ENCODE data around the gene VEGFC. TPM values are rescaled to one million over a fixed set of nuclear protein-coding genes. Genes with fewer than 3 reads are reported as not detected.

VEGFC gene
- polyA plus RNA-seq, 1 of the 3 experiments (the other 2 are of a cell fraction), result 81.9 TPM

- TF ChIP-seq CTCF (IDR thresholded peaks at IDR 0.05), result no peak
- TF ChIP-seq GABPA (IDR thresholded peaks at IDR 0.05; ENCODE audit: low read depth), result no peak
- no peak for TF ChIP-seq RXRA (IDR thresholded peaks at IDR 0.05; ENCODE audit: borderline replicate concordance, low read depth)
- TF ChIP-seq SIN3A (IDR thresholded peaks at IDR 0.05; ENCODE audit: borderline replicate concordance, low read depth, low read length), result no peak
- no peak for TF ChIP-seq NFIC (IDR thresholded peaks at IDR 0.05; ENCODE audit: borderline replicate concordance)
- TF ChIP-seq, protein P1, sequence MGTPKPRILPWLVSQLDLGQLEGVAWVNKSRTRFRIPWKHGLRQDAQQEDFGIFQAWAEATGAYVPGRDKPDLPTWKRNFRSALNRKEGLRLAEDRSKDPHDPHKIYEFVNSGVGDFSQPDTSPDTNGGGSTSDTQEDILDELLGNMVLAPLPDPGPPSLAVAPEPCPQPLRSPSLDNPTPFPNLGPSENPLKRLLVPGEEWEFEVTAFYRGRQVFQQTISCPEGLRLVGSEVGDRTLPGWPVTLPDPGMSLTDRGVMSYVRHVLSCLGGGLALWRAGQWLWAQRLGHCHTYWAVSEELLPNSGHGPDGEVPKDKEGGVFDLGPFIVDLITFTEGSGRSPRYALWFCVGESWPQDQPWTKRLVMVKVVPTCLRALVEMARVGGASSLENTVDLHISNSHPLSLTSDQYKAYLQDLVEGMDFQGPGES (IDR thresholded peaks at IDR 0.05; ENCODE audit: low read depth, low read length), result no peak
- TF ChIP-seq RAD21 (IDR thresholded peaks at IDR 0.05; ENCODE audit: low read length), result no peak
- TF ChIP-seq YY1 (IDR thresholded peaks at IDR 0.05; ENCODE audit: low read depth), result no peak
- no peak for TF ChIP-seq ELF1 (IDR thresholded peaks at IDR 0.05)
- TF ChIP-seq JUND (IDR thresholded peaks at IDR 0.05), result no peak
- no peak for TF ChIP-seq FOXM1 (IDR thresholded peaks at IDR 0.05; ENCODE audit: low read depth)
- TF ChIP-seq RCOR1 (IDR thresholded peaks at IDR 0.05; ENCODE audit: low read length), result no peak
These were observed 7.9 kb downstream of the VEGFC start (continued) for GRCh38 chr4:176784816-176785215.

DNA sequence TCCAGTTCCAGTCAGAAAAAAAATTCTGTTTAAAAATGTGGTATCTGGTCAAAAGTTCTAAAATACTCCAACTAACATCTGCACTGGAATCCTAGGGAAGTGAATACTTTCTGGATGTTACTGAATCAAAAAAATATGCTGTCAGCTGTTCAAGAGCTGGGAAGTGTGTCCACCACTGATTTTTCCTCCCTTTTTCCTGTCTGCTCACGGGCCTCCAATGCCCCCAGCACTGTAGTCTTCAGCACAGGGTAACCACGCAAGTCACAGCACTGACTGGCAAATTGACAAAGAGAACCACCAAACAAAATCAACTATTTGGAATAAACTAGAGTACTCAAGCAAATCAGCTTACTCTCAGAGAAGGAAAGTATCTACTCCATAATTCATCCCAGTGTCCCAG lies 9.9 kb downstream of the VEGFC start:
- H3K4me3 ChIP-seq (ENCODE audit: low read depth in 2 of 2, low read length in 1 of 2), result no peak overlapping the region
- no peak for DNase-seq
- H3K9ac ChIP-seq, result peak overlapping the region; percentile 33
- peak overlapping the region; percentile 64 for H3K4me2 ChIP-seq
- H3F3A ChIP-seq (replicated peaks; ENCODE audit: insufficient read depth), result peaks cover 77% of the 10 kb centered on the region
- peaks cover 0 to 40% of the 10 kb centered on the region in 2 experiments for H3K36me3 ChIP-seq (replicated peaks in 1 of 2; ENCODE audit: control insufficient read depth in 1 of 2, insufficient read depth in 2 of 2, low read length in 1 of 2)
- 42% methylated on average over 2 of the region's 2 CpGs for WGBS (ENCODE audit: low lambda C conversion rate)
- H3K9me2 ChIP-seq, result no peaks in the 10 kb centered on the region
- H2AFZ ChIP-seq (ENCODE audit: low read depth), result no peak overlapping the region
- POLR2A ChIA-PET, result no interaction called here
- H3K4me1 ChIP-seq (ENCODE audit: control insufficient read depth in 1 of 2, insufficient read depth in 2 of 2, low read depth in 1 of 2, low read length in 1 of 2), result peaks cover 0 to 30% of the 10 kb centered on the region in 2 experiments; a peak in 3 of 4 replicates
- peak overlapping the region; percentile 31 to 92; a peak in 3 of 4 replicates for H3K27ac ChIP-seq (ENCODE audit: low read depth in 2 of 2, low read length in 1 of 2)
- peaks cover 79% of the 10 kb centered on the region for H4K20me1 ChIP-seq (ENCODE audit: insufficient read depth)
- no peaks in the 10 kb centered on the region for H3K27me3 ChIP-seq (ENCODE audit: insufficient read depth)
- TF ChIP-seq ELF1 (IDR thresholded peaks at IDR 0.05) (no peak), FOXJ3 (CRISPR knock-in tag; IDR thresholded peaks at IDR 0.05) (no peak), GABPA (IDR thresholded peaks at IDR 0.05; ENCODE audit: low read depth) (no peak), MXI1 (IDR thresholded peaks at IDR 0.05; ENCODE audit: low read depth, low read length) (no peak), POLR2AphosphoS5 (IDR thresholded peaks at IDR 0.05; ENCODE audit: low read depth, low read length) (0 out of 2 replicates have a peak, but pooled peaks have one; percentile 12), TCF12 (IDR thresholded peaks at IDR 0.05) (0 out of 2 replicates have a peak, but pooled peaks have one; percentile 15), SIN3A (IDR thresholded peaks at IDR 0.05; ENCODE audit: borderline replicate concordance, low read depth, low read length) (no peak), REST (IDR thresholded peaks at IDR 0.05; ENCODE audit: low read depth, low read length) (no peak), RXRA (IDR thresholded peaks at IDR 0.05; ENCODE audit: borderline replicate concordance, low read depth) (no peak)
- TF ChIP-seq, protein P2, sequence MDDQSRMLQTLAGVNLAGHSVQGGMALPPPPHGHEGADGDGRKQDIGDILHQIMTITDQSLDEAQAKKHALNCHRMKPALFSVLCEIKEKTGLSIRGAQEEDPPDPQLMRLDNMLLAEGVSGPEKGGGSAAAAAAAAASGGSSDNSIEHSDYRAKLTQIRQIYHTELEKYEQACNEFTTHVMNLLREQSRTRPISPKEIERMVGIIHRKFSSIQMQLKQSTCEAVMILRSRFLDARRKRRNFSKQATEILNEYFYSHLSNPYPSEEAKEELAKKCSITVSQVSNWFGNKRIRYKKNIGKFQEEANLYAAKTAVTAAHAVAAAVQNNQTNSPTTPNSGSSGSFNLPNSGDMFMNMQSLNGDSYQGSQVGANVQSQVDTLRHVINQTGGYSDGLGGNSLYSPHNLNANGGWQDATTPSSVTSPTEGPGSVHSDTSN (IDR thresholded peaks at IDR 0.05), result no peak
- CTCF ChIA-PET, result interaction anchor here (1.0 kb wide), 1 partner anchor 9 kb away, joined by 3 read pairs; no protein-coding TSS in a partner anchor
- H3K9me3 ChIP-seq, result no peaks in the 10 kb centered on the region
- H3K79me2 ChIP-seq (ENCODE audit: insufficient read depth), result peaks cover 100% of the 10 kb centered on the region

All from SK-N-SH (cell line).